Activated T-cell treated with anti-CD3 and anti-CD28 coated beads, Interleukin-2, amount 50 U/mL, for 1 hour (primary cell): ENCODE results near the gene ZNF248.
"Not testable (repeated sequence)": the region's sequence is repeated elsewhere in the genome, so short reads cannot be mapped to it uniquely, and the experiment has no call there.

Experiments
- DNase-seq: peaks from one replicate; pipeline ENCODE4 v3.0.0-alpha.2; 2020

ZNF248 gene

DNA sequence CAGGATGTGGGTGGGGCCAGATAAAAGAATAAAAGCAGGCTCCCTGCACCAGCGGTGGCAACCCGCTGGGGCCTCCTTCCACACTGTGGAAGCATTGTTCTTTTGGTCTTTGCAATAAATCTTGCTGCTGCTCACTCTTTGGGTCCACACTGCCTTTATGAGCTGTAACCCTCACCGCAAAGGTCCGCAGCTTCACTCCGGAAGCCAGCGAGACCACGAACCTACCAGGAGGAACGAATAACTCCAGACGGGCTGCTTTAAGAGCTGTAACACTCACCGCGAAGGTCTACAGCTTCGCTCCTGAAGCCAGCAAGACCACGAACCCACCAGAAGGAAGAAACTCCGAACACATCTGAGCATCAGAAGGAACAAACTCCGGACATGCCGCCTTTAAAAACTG is 119.2 kb downstream of the ZNF248 start:
- DNase-seq = not testable (repeated sequence)

DNA sequence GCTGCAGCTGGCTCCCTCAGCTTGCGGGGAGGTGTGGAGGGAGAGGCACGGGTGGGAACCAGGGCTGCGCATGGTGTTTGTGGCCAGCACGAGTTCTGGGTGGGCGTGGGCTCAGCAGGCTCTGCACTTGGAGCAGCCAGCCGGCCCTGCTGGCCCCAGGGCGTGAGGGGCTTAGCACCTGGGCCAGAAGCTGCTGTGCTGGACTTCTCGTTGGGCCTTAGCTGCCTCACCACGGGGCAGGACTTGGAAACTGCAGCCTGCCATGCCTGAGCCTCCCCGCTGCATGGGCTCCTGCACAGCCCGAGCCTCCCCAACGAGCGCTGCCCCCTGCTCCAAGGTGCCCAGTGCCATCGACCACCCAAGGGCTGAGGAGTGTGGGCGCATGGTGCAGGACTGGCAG is 120.1 kb downstream of the ZNF248 start:
- DNase-seq = no peak

- no peak for DNase-seq
Measured at GRCh38 chr10:37736120-37736519, 121.3 kb downstream of the ZNF248 start.

DNA sequence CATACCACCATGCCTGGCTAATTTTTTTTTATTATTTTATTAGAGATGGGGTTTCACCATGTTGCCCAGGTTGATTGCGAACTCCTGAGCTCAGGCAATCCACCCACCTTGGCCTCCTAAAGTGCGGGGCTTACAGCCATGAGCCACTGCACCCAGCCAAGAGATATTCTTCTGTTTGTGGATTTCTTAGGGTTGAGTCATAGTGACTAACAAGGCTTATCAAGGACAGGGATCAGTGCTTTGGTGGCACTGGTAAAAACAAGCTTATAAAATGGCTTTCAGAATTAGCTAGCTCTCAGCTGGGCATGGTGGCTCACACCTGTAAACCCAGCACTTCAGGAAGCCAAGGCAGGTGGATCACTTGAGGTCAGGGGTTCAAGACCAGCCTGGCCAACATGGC is 122.4 kb downstream of the ZNF248 start:
- no peak for DNase-seq
